Osteoblast (primary cell): Measurements from ENCODE around the gene CCDC138. TPM values are rescaled to one million over a fixed set of nuclear protein-coding genes. Genes with fewer than 3 reads are reported as not detected.
A peak's percentile ranks its signal among the peaks of the same experiment; 100 is the strongest.

Experiments used
- DNase-seq: peaks from one replicate; pipeline ENCODE4 v3.0.0; 2011; ENCODE audit warnings: low spot score, mixed read lengths; ENCODE audit not compliant: insufficient read length; ENCODE audit errors: missing footprints
- H2AFZ ChIP-seq: 2 replicates; pipeline ENCODE4 v1.6.0; 2011; ENCODE audit warnings: mild to moderate bottlenecking, low read length
- H3K27ac ChIP-seq: 2 replicates; pipeline ENCODE4 v1.5.1; 2011; ENCODE audit warnings: mild to moderate bottlenecking, low read depth, low read length, moderate library complexity
- H3K27me3 ChIP-seq: 2 replicates; pipeline ENCODE4 v1.6.0; 2012; ENCODE audit warnings: mild to moderate bottlenecking, control low read depth, inconsistent platforms, low read length, moderate library complexity; ENCODE audit not compliant: insufficient read depth
- H3K36me3 ChIP-seq: 2 replicates; pipeline ENCODE4 v1.5.1; 2011; ENCODE audit warnings: mild to moderate bottlenecking, low read length, control low read depth, moderate library complexity; ENCODE audit not compliant: insufficient read depth
- H3K4me1 ChIP-seq: 2 replicates; pipeline ENCODE4 v1.5.1; 2011; ENCODE audit warnings: mild to moderate bottlenecking, low read length, control low read depth, moderate library complexity; ENCODE audit not compliant: insufficient read depth
- H3K4me2 ChIP-seq: 2 replicates; pipeline ENCODE4 v1.6.0; 2011; ENCODE audit warnings: mild to moderate bottlenecking, low read length; ENCODE audit not compliant: insufficient read depth
- H3K4me3 ChIP-seq: fragments of 200-600 bp; sonication (generic); 3 replicates; pipeline ENCODE4 v1.5.1; 2012; ENCODE audit warnings: mild to moderate bottlenecking, low read length, inconsistent platforms; ENCODE audit not compliant: insufficient read depth
- H3K79me2 ChIP-seq: 2 replicates; pipeline ENCODE4 v1.6.0; 2012; ENCODE audit warnings: mild to moderate bottlenecking, low read length, control low read depth, inconsistent platforms; ENCODE audit not compliant: insufficient read depth
- H3K9me3 ChIP-seq: 2 replicates; pipeline ENCODE4 v1.5.1; 2011; ENCODE audit warnings: low read depth, low read length, control low read depth
- H4K20me1 ChIP-seq: 2 replicates; pipeline ENCODE4 v1.6.0; 2012; ENCODE audit warnings: mild to moderate bottlenecking, low read length, control low read depth; ENCODE audit not compliant: insufficient read depth
- total RNA-seq: library from RNA; depleted of rRNA; stranded (reverse); fragments of >200 nt; gene quantifications from 2 replicates; pipeline ENCODE4 v1.2.3, GENCODE V29; 2012
- TF ChIP-seq, protein P1 (sequence below): IDR thresholded peaks from 2 replicates; pipeline ENCODE4 v1.5.1; 2011; ENCODE audit warnings: mild to moderate bottlenecking, low read depth, low read length, moderate library complexity; ENCODE audit errors: extremely low read depth

CCDC138 gene
- total RNA-seq, 1 donor, result 5.1 TPM

DNA sequence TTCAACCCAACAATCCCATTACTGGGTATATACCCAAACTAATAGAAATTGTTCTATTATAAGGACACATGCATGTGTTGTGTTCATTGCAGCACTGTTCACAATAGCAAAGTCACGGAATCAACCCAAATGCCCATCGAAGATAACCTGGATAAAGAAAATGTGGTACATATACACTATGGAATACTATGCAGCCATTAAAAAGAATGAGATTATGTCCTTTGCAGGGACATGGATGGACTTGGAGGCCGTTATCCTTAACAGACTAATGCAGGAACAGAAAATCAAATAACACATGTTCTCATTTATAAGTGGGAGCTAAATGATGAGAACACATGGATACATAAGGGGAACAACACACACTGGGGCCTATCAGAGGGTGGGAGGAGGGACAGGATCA lies 65.8 kb downstream of the CCDC138 start:
- Histone ChIP-seq H3K27me3 (no peaks in the 10 kb centered on the region), H3K9me3 (no peaks in the 10 kb centered on the region)
- DNase-seq, result no peak

DNA sequence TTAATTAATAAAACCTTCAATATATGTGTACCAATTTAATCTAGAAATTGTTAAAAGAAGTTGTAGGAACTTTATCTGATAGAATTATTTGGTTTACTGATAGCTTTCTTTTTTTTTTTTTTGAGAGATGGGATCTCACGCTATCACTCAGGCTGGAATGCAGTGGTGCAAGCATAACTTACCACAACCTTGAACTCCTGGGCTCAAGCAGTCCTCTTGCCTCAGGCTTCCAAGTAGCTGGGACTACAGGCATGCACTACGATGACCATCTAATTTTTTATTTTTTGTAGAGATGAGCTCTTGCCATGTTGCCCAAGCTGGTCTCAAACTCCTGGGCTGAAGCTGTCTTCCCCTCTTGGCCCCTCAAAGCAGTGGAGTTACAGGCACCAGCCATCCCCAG lies 66.8 kb downstream of the CCDC138 start:
- TF ChIP-seq, protein P1, sequence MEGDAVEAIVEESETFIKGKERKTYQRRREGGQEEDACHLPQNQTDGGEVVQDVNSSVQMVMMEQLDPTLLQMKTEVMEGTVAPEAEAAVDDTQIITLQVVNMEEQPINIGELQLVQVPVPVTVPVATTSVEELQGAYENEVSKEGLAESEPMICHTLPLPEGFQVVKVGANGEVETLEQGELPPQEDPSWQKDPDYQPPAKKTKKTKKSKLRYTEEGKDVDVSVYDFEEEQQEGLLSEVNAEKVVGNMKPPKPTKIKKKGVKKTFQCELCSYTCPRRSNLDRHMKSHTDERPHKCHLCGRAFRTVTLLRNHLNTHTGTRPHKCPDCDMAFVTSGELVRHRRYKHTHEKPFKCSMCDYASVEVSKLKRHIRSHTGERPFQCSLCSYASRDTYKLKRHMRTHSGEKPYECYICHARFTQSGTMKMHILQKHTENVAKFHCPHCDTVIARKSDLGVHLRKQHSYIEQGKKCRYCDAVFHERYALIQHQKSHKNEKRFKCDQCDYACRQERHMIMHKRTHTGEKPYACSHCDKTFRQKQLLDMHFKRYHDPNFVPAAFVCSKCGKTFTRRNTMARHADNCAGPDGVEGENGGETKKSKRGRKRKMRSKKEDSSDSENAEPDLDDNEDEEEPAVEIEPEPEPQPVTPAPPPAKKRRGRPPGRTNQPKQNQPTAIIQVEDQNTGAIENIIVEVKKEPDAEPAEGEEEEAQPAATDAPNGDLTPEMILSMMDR, result no peak
- no peak for DNase-seq
- H3K27ac ChIP-seq, result no peak overlapping the region
- no peak overlapping the region for H3K4me2 ChIP-seq
- no peaks in the 10 kb centered on the region for H3K79me2 ChIP-seq
- H4K20me1 ChIP-seq, result no peaks in the 10 kb centered on the region
- H3K27me3 ChIP-seq, result no peaks in the 10 kb centered on the region
- no peak overlapping the region for H3K4me3 ChIP-seq
- no peaks in the 10 kb centered on the region for H3K36me3 ChIP-seq
- H3K9me3 ChIP-seq, result no peaks in the 10 kb centered on the region
- no peak overlapping the region for H2AFZ ChIP-seq
- no peaks in the 10 kb centered on the region for H3K4me1 ChIP-seq

More for the DNA sequence above, 65.8 kb downstream of the CCDC138 start:
- H3K36me3 ChIP-seq, result no peaks in the 10 kb centered on the region
- H3K79me2 ChIP-seq, result no peaks in the 10 kb centered on the region
- no peak overlapping the region for H3K27ac ChIP-seq
- no peaks in the 10 kb centered on the region for H4K20me1 ChIP-seq
- TF ChIP-seq, protein P1, result no peak
- H3K4me3 ChIP-seq, result no peak overlapping the region
- H3K4me2 ChIP-seq, result no peak overlapping the region
- H3K4me1 ChIP-seq, result no peaks in the 10 kb centered on the region
- H2AFZ ChIP-seq, result no peak overlapping the region

DNA sequence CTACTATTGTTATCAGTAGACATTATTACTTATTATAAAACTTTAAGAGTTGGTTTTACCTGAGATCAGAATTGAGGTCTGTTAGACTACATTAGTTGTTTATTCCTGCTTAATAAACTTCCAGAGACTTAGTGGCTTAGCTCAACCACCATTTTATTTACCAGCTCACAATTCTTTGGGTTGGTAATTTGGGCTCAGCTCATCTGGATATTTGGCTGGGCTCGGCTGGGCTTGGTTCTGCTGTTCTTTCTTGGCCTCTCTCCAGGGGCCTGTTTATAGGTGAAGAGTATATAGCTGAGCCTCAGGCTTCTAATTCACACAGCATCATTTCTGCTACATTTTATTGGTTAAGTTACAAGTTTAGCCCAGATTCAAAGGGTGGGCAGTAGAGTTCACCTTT lies 67.9 kb downstream of the CCDC138 start:
- Histone ChIP-seq H4K20me1 (no peaks in the 10 kb centered on the region), H3K79me2 (no peaks in the 10 kb centered on the region), H3K4me2 (no peak overlapping the region), H2AFZ (no peak overlapping the region), H3K4me1 (no peaks in the 10 kb centered on the region), H3K27ac (no peak overlapping the region), H3K36me3 (no peaks in the 10 kb centered on the region), H3K4me3 (no peak overlapping the region), H3K27me3 (no peaks in the 10 kb centered on the region), H3K9me3 (no peaks in the 10 kb centered on the region)
- TF ChIP-seq, protein P1, result no peak
- no peak for DNase-seq

DNA sequence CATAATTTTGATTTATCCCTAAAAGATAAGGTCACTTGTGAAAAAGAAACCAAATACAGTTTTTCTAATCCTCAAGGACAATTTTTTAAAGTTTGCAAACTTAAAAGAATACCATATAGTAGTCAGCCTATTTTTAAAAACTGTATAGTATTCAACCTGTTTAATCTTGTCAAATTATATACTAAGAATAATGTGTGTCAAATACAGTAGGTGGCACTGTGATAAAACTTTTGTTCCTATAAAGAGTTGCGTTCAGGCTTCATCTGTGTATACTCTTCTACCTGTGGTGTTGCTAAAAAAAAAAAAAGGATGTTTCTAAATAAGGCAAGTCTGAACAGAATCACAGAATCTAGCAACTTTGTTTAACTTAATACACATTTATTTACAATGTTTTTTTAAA lies 68.6 kb downstream of the CCDC138 start:
- no peak overlapping the region for H2AFZ ChIP-seq
- H3K36me3 ChIP-seq, result no peaks in the 10 kb centered on the region

More for the DNA sequence above, 68.6 kb downstream of the CCDC138 start:
- DNase-seq, result peak; percentile 19
- no peak overlapping the region for H3K4me3 ChIP-seq
- no peak overlapping the region for H3K4me2 ChIP-seq
- H4K20me1 ChIP-seq, result no peaks in the 10 kb centered on the region
- no peak overlapping the region for H3K27ac ChIP-seq
- TF ChIP-seq, protein P1, result peak; percentile 35
- no peaks in the 10 kb centered on the region for H3K4me1 ChIP-seq
- no peaks in the 10 kb centered on the region for H3K27me3 ChIP-seq
- H3K79me2 ChIP-seq, result no peaks in the 10 kb centered on the region
- H3K9me3 ChIP-seq, result no peaks in the 10 kb centered on the region
